Measurements from ENCODE around the gene CTBP2. TPM values are rescaled to one million over a fixed set of nuclear protein-coding genes. Genes with fewer than 3 reads are reported as not detected.

The CTBP2 gene
- total and polyA plus RNA-seq, 8 donors, result 21.3 to 169 (median 61.6) TPM

GRCh38 chr10:125057158-125058001, 103.0 kb downstream of the CTBP2 start:
- peak in 1 of 2 donors; percentile 94 for DNase-seq
- H3K27ac ChIP-seq, result peak overlapping the region; percentile 55 to 93 (median 89)
- H3K27me3 ChIP-seq, result no peaks in the 10 kb centered on the region
- H3K4me3 ChIP-seq, result peak overlapping the region in 1 of 4 donors; percentile 10
- intact Hi-C loops (cut with DNase I; ENCODE audit: low total_unique reads), result no loop called here
- H3K4me1 ChIP-seq, result peaks cover 68 to 99% (median 81%) of the 10 kb centered on the region in 4 donors
- 25 to 38% (median 35%) methylated on average over 20 of the region's 20 CpGs for WGBS, 5 donors
- H3K36me3 ChIP-seq, result peaks cover 0 to under 1% (median 0%) of the 10 kb centered on the region in 4 donors
- TF ChIP-seq EP300 (IDR thresholded peaks at IDR 0.05) (peak; percentile 5), POLR2A (IDR thresholded peaks at IDR 0.05) (no peak), POLR2AphosphoS5 (IDR thresholded peaks at IDR 0.05) (peak in 2 of 3 donors; percentile 34 to 44)
- no peaks in the 10 kb centered on the region for H3K9me3 ChIP-seq

GRCh38 chr10:125056161-125057132, 103.9 kb downstream of the CTBP2 start:
- Histone ChIP-seq H3K9me3 (no peaks in the 10 kb centered on the region), H3K27ac (peak overlapping the region; percentile 48 to 93 (median 89)), H3K4me3 (peak overlapping the region in 1 of 4 donors; percentile 10), H3K36me3 (peaks cover 0 to 6% (median 0%) of the 10 kb centered on the region in 4 donors), H3K27me3 (no peaks in the 10 kb centered on the region), H3K4me1 (peaks cover 58 to 89% (median 73%) of the 10 kb centered on the region in 4 donors)
- no peak for TF ChIP-seq POLR2AphosphoS5 (IDR thresholded peaks at IDR 0.05)
- TF ChIP-seq EP300 (IDR thresholded peaks at IDR 0.05), result no peak
- no peak for TF ChIP-seq POLR2A (IDR thresholded peaks at IDR 0.05)
- TF ChIP-seq CTCF (IDR thresholded peaks at IDR 0.05), result no peak
- 68 to 76% (median 73%) methylated on average over 21 of the region's 21 CpGs for WGBS, 5 donors
- peak in 1 of 2 donors; percentile 60 for DNase-seq
- intact Hi-C loops (cut with DNase I; ENCODE audit: low total_unique reads), result no loop called here

- Histone ChIP-seq H3K27me3 (no peaks in the 10 kb centered on the region), H3K27ac (peak overlapping the region in 4 of 5 donors; percentile 9 to 93 (median 88)), H3K4me3 (no peak overlapping the region), H3K9me3 (no peaks in the 10 kb centered on the region), H3K36me3 (peaks cover 0 to 6% (median 0%) of the 10 kb centered on the region in 4 donors), H3K4me1 (peaks cover 52 to 86% (median 67%) of the 10 kb centered on the region in 4 donors)
- intact Hi-C loops (cut with DNase I; ENCODE audit: low total_unique reads), result no loop called here
- peak in 1 of 2 donors; percentile 76 for DNase-seq
- TF ChIP-seq POLR2AphosphoS5 (IDR thresholded peaks at IDR 0.05), result no peak
- TF ChIP-seq EP300 (IDR thresholded peaks at IDR 0.05), result no peak
- TF ChIP-seq POLR2A (IDR thresholded peaks at IDR 0.05), result no peak
- TF ChIP-seq CTCF (IDR thresholded peaks at IDR 0.05), result no peak
- WGBS, 5 donors, result 54 to 70% (median 61%) methylated on average over 5 of the region's 5 CpGs
These were observed 104.9 kb downstream of the CTBP2 start for GRCh38 chr10:125055446-125055845.

GRCh38 chr10:125054669-125055268, 105.6 kb downstream of the CTBP2 start:
- intact Hi-C loops (cut with DNase I; ENCODE audit: low total_unique reads), result no loop called here

More at GRCh38 chr10:125054669-125055268, 105.6 kb downstream of the CTBP2 start:
- DNase-seq, result no peak
- H3K4me3 ChIP-seq, result no peak overlapping the region
- H3K9me3 ChIP-seq, result no peaks in the 10 kb centered on the region
- TF ChIP-seq POLR2A (IDR thresholded peaks at IDR 0.05) (no peak), POLR2AphosphoS5 (IDR thresholded peaks at IDR 0.05) (peak in 1 of 3 donors; percentile 42)
- H3K27me3 ChIP-seq, result no peaks in the 10 kb centered on the region
- peaks cover 0 to 6% (median 0%) of the 10 kb centered on the region in 4 donors for H3K36me3 ChIP-seq
- 71 to 85% (median 80%) methylated on average over 9 of the region's 9 CpGs for WGBS, 5 donors
- H3K27ac ChIP-seq, result peak overlapping the region in 3 of 5 donors; percentile 85 to 93 (median 90)
- H3K4me1 ChIP-seq, result peaks cover 49 to 86% (median 67%) of the 10 kb centered on the region in 4 donors

Measured in stomach (tissue), 9 donors.